GM23248 (cell line): ENCODE data around the gene RSKR.

Source experiments
- EZH2 ChIP-seq: fragments of 200-600 bp; sonication (generic); IDR thresholded peaks from 2 replicates; pipeline ENCODE4 v1.6.1; 2018; ENCODE audit warnings: antibody characterized with exemption, mild to moderate bottlenecking; ENCODE audit not compliant: insufficient read depth, poor library complexity, severe bottlenecking
- EZH2phosphoT487 ChIP-seq: fragments of 200-600 bp; sonication (generic); IDR thresholded peaks from 2 replicates; pipeline ENCODE4 v1.6.1; 2018; ENCODE audit warnings: antibody characterized with exemption, moderate library complexity, mild to moderate bottlenecking, low read depth; ENCODE audit not compliant: insufficient read depth

GRCh38 chr17:28634206-28634865, 20.4 kb upstream of the RSKR start:
- TF ChIP-seq EZH2phosphoT487 (no peak), EZH2 (no peak)
